Stomach (tissue), 9 donors: ENCODE data around the gene MMP8. TPM values are rescaled to one million over a fixed set of nuclear protein-coding genes. Genes with fewer than 3 reads are reported as not detected.
"Not testable (repeated sequence)": the region's sequence is repeated elsewhere in the genome, so short reads cannot be mapped to it uniquely, and the experiment has no call there.

Experiments
- DNase-seq, 2 donors: peaks; one replicate each; pipeline versions ENCODE4 v3.0.0 to v3.0.0-alpha.2; 2013 to 2019
- H3K27ac ChIP-seq, 5 donors: fragments of 200-600 bp in 4 of 5; sonication (generic) in 4 of 5; one replicate each; pipeline ENCODE4 v1.5.1; 2013 to 2019; ENCODE audit warnings: mild to moderate bottlenecking in 1 of 5, moderate library complexity in 1 of 5
- H3K27me3 ChIP-seq, 3 donors: fragments of 200-600 bp; sonication (generic); one replicate each; pipeline ENCODE4 v1.5.1; 2017 to 2019; ENCODE audit warnings: mixed run types in 1 of 3
- H3K36me3 ChIP-seq, 4 donors: fragments of 200-600 bp; sonication (generic); 1 replicate in 3 of 4; 2 replicates in 1 of 4; pipeline ENCODE4 v1.5.1; 2016 to 2019
- H3K4me1 ChIP-seq, 4 donors: fragments of 200-600 bp; sonication (generic); one replicate each; pipeline ENCODE4 v1.5.1; 2016 to 2019
- H3K4me3 ChIP-seq, 4 donors: fragments of 200-600 bp; sonication (generic) in 3 of 4; one replicate each; pipeline ENCODE4 v1.5.1; 2016 to 2019; ENCODE audit warnings: mild to moderate bottlenecking in 1 of 4
- H3K9me3 ChIP-seq, 4 donors: fragments of 200-600 bp; sonication (generic); one replicate each; pipeline ENCODE4 v1.5.1; 2016 to 2019
- CTCF ChIP-seq, 7 experiments: fragments of 450-650 bp in 4 of 7; fragments of 200-600 bp in 3 of 7; sonication (generic) in 3 of 7; IDR thresholded peaks; one replicate each; pipeline ENCODE4 v1.5.1; 2016 to 2019; ENCODE audit warnings: antibody characterized with exemption in 7 of 7, control low read depth in 2 of 7, mild to moderate bottlenecking in 1 of 7
- EP300 ChIP-seq: sonication (generic); formaldehyde crosslinking; IDR thresholded peaks from one replicate; pipeline ENCODE4 v1.6.1; 2017; ENCODE audit warnings: antibody characterized with exemption
- POLR2A ChIP-seq, 4 donors: fragments of 450-650 bp; IDR thresholded peaks; one replicate each; pipeline ENCODE4 v1.6.1; 2016; ENCODE audit warnings: antibody characterized with exemption in 4 of 4, control low read depth in 2 of 4, mild to moderate bottlenecking in 1 of 4, moderate library complexity in 1 of 4
- POLR2AphosphoS5 ChIP-seq, 3 donors: sonication (generic); formaldehyde crosslinking; IDR thresholded peaks; one replicate each; pipeline ENCODE4 v1.6.1; 2016; ENCODE audit warnings: antibody characterized with exemption in 3 of 3
- WGBS, 5 donors: extraction: QIAGEN DNeasy Blood & Tissue Kit in 3 of 5; methylation state at CpG; one replicate each; pipeline versions ENCODE4 v1.1.5 to v1.1.7; 2013 to 2018; 5-methylcytosine and 5-hydroxymethylcytosine counted together
- intact Hi-C: fragments of 100-400 bp; cut with DNase I; formaldehyde crosslinking; loops from one replicate; pipeline ENCODE4 v1.15.1; 2023; ENCODE audit warnings: low total_unique reads
- polyA plus RNA-seq, 3 donors: library from polyadenylated mRNA; stranded (reverse); fragments of 200-250 nt; gene quantifications; one replicate each; pipeline ENCODE4 v1.2.3, GENCODE V29; 2013
- total RNA-seq, 5 donors: library from RNA; depleted of rRNA; stranded (reverse); fragments of >200 nt; gene quantifications; one replicate each; pipeline versions ENCODE4 v1.1.0 to v1.2.3, GENCODE V29; 2014 to 2016
- donor health status: healthy with polysubstance abuse.
- donor health status: Bipolar disorder and iron deficiency.
- donor health status: healthy.

Gene MMP8
- total and polyA plus RNA-seq, 8 donors: 0.20 to 1.8 (median 0.50) TPM; not detected in 5

GRCh38 chr11:102734650-102735049 is 9.9 kb upstream of the MMP8 start:
- no peaks in the 10 kb centered on the region for H3K4me1 ChIP-seq
- no peaks in the 10 kb centered on the region for H3K9me3 ChIP-seq
- intact Hi-C loops: no loop called here
- H3K27ac ChIP-seq: no peak overlapping the region
- no peak overlapping the region for H3K4me3 ChIP-seq
- DNase-seq: no peak
- TF ChIP-seq POLR2AphosphoS5 (IDR thresholded peaks at IDR 0.05): no peak
- TF ChIP-seq CTCF (IDR thresholded peaks at IDR 0.05): no peak
- no peak for TF ChIP-seq EP300
- no peak for TF ChIP-seq POLR2A (IDR thresholded peaks at IDR 0.05)
- no peaks in the 10 kb centered on the region for H3K27me3 ChIP-seq
- H3K36me3 ChIP-seq: no peaks in the 10 kb centered on the region

- H3K4me1 ChIP-seq: no peaks in the 10 kb centered on the region
- H3K27me3 ChIP-seq: no peaks in the 10 kb centered on the region
- 36 to 58% (median 49%) methylated on average over 8 of the region's 8 CpGs for WGBS, 5 donors
- TF ChIP-seq EP300 (no peak), POLR2A (IDR thresholded peaks at IDR 0.05) (no peak), CTCF (IDR thresholded peaks at IDR 0.05) (peak in 5 of 7 experiments; percentile 34 to 75 (median 61)), POLR2AphosphoS5 (IDR thresholded peaks at IDR 0.05) (no peak)
- H3K27ac ChIP-seq: no peak overlapping the region
- no peaks in the 10 kb centered on the region for H3K9me3 ChIP-seq
- intact Hi-C loops: no loop called here
- H3K4me3 ChIP-seq: no peak overlapping the region
- peak; percentile 62 to 79 for DNase-seq
- no peaks in the 10 kb centered on the region for H3K36me3 ChIP-seq
Measured at GRCh38 chr11:102733232-102733875, 8.6 kb upstream of the MMP8 start.

- peak in 1 of 2 donors; percentile 18 for DNase-seq
- H3K4me1 ChIP-seq, H3K27me3 ChIP-seq, H3K9me3 ChIP-seq, H3K4me3 ChIP-seq, H3K27ac ChIP-seq, H3K36me3 ChIP-seq, intact Hi-C loops: not testable (repeated sequence)
- 40 to 64% (median 51%) methylated on average over 4 to 8 of the region's 8 CpGs for WGBS, 5 donors
Measured at GRCh38 chr11:102730944-102731343, 6.2 kb upstream of the MMP8 start.

GRCh38 chr11:102729849-102730815 is 5.4 kb upstream of the MMP8 start:
- WGBS, 5 donors: 45 to 53% (median 51%) methylated on average over 9 of the region's 9 CpGs
- DNase-seq: peak in 1 of 2 donors; percentile 48
- H3K4me3 ChIP-seq: no peak overlapping the region

More at GRCh38 chr11:102729849-102730815, 5.4 kb upstream of the MMP8 start:
- Histone ChIP-seq H3K36me3 (no peaks in the 10 kb centered on the region), H3K4me1 (no peaks in the 10 kb centered on the region), H3K27me3 (no peaks in the 10 kb centered on the region), H3K27ac (no peak overlapping the region), H3K9me3 (no peaks in the 10 kb centered on the region)
- intact Hi-C loops: no loop called here
- TF ChIP-seq CTCF (IDR thresholded peaks at IDR 0.05): no peak
- no peak for TF ChIP-seq POLR2A (IDR thresholded peaks at IDR 0.05)
- no peak for TF ChIP-seq EP300
- TF ChIP-seq POLR2AphosphoS5 (IDR thresholded peaks at IDR 0.05): no peak
